Prostate gland (tissue), 2 donors: Measurements from ENCODE around the gene PDE1C. TPM values are rescaled to one million over a fixed set of nuclear protein-coding genes. Genes with fewer than 3 reads are reported as not detected.

Source experiments
- DNase-seq: peaks from one replicate; pipeline ENCODE4 v3.0.0-alpha.2; 2019; ENCODE audit warnings: low spot score
- H3K27ac ChIP-seq, 2 donors: fragments of 200-600 bp; sonication (generic); 2 replicates each; pipeline ENCODE4 v1.5.1; 2017 to 2019
- H3K27me3 ChIP-seq: fragments of 200-600 bp; sonication (generic); replicated peaks from 2 replicates; pipeline ENCODE4 v1.5.1; 2019; ENCODE audit not compliant: insufficient read depth
- H3K36me3 ChIP-seq, 2 donors: fragments of 200-600 bp; sonication (generic); 1 replicate in 1 of 2; 2 replicates in 1 of 2; pipeline versions ENCODE4 v1.5.1 to v1.8.1; 2017 to 2019
- H3K4me1 ChIP-seq: fragments of 200-600 bp; sonication (generic); replicated peaks from 2 replicates; pipeline ENCODE4 v1.5.1; 2019
- H3K4me3 ChIP-seq, 2 donors: fragments of 200-600 bp; sonication (generic); 2 replicates each; pipeline ENCODE4 v1.5.1; 2017 to 2019
- H3K9me3 ChIP-seq: fragments of 200-600 bp; sonication (generic); 2 replicates; pipeline ENCODE4 v1.5.1; 2017
- CTCF ChIP-seq, 4 experiments: fragments of 200-600 bp in 2 of 4; fragments of 450-650 bp in 2 of 4; sonication (generic) in 2 of 4; IDR thresholded peaks; 1 replicate in 3 of 4; 2 replicates in 1 of 4; pipeline ENCODE4 v1.5.1; 2016 to 2019; ENCODE audit warnings: antibody characterized with exemption in 4 of 4, mild to moderate bottlenecking in 2 of 4, moderate library complexity in 2 of 4
- POLR2A ChIP-seq: fragments of 450-650 bp; IDR thresholded peaks from one replicate; pipeline ENCODE4 v1.6.1; 2016; ENCODE audit warnings: antibody characterized with exemption, mild to moderate bottlenecking
- POLR2AphosphoS5 ChIP-seq: sonication (generic); formaldehyde crosslinking; IDR thresholded peaks from one replicate; pipeline ENCODE4 v1.6.1; 2017; ENCODE audit warnings: antibody characterized with exemption
- WGBS: methylation state at CpG from one replicate; pipeline ENCODE4 v1.1.5; 2018; 5-methylcytosine and 5-hydroxymethylcytosine counted together
- intact Hi-C: fragments of 100-400 bp; cut with DNase I; formaldehyde crosslinking; loops from one replicate; pipeline ENCODE4 v1.14.2; 2022
- total RNA-seq, 2 donors: library from RNA; depleted of rRNA; stranded (reverse); fragments of >200 nt; gene quantifications; one replicate each; pipeline ENCODE4 v1.1.0, GENCODE V29; 2016

PDE1C gene
- total RNA-seq, 2 donors from 2014 or later = 2.4 to 4.2 TPM

- H3K4me1 ChIP-seq = no peaks in the 10 kb centered on the region
- intact Hi-C loops = no loop called here
- H3K36me3 ChIP-seq = no peaks in the 10 kb centered on the region
- no peak for DNase-seq
- no peak for TF ChIP-seq CTCF (IDR thresholded peaks at IDR 0.05)
- TF ChIP-seq POLR2AphosphoS5 = no peak
- no peak for TF ChIP-seq POLR2A
- H3K4me3 ChIP-seq = no peak overlapping the region
- H3K9me3 ChIP-seq = no peaks in the 10 kb centered on the region
- no peaks in the 10 kb centered on the region for H3K27me3 ChIP-seq
- no peak overlapping the region for H3K27ac ChIP-seq
These were observed 19.5 kb upstream of the PDE1C start for GRCh38 chr7:32089678-32090077.

DNA sequence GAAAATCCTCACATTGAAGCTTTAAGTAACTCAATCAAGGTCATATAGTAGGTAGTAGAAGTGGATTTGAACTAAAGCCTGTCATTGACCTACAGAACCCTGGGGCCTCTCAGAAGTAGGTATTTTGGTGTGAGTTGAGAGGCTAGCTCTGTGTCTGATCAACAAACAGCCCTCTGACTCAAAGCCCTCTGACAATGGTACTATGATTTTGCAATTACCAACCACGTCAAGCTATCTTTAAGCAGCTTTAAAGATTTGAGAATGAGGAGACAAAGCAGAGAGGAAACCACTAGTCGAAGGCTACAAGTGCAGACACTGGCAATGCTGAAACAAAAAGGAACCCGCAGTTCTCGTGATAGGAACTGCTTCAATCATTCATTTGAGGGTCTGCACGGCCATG lies 19.0 kb upstream of the PDE1C start:
- H3K4me1 ChIP-seq = no peaks in the 10 kb centered on the region
- no peaks in the 10 kb centered on the region for H3K27me3 ChIP-seq
- H3K27ac ChIP-seq = no peak overlapping the region
- intact Hi-C loops = no loop called here
- H3K9me3 ChIP-seq = no peaks in the 10 kb centered on the region
- H3K4me3 ChIP-seq = no peak overlapping the region
- no peaks in the 10 kb centered on the region for H3K36me3 ChIP-seq
- no peak for DNase-seq
- TF ChIP-seq CTCF (IDR thresholded peaks at IDR 0.05) (no peak), POLR2A (no peak), POLR2AphosphoS5 (no peak)
- 92% methylated on average over 5 of the region's 5 CpGs for WGBS

- Histone ChIP-seq H3K36me3 (no peaks in the 10 kb centered on the region), H3K4me1 (no peaks in the 10 kb centered on the region), H3K27ac (no peak overlapping the region), H3K4me3 (no peak overlapping the region), H3K9me3 (no peaks in the 10 kb centered on the region), H3K27me3 (no peaks in the 10 kb centered on the region)
- no peak for DNase-seq
- TF ChIP-seq POLR2A (no peak), CTCF (IDR thresholded peaks at IDR 0.05) (no peak), POLR2AphosphoS5 (no peak)
- WGBS = 62% methylated on average over 18 of the region's 18 CpGs
- intact Hi-C loops = no loop called here
These were observed 18.3 kb upstream of the PDE1C start for GRCh38 chr7:32088451-32088881.

DNA sequence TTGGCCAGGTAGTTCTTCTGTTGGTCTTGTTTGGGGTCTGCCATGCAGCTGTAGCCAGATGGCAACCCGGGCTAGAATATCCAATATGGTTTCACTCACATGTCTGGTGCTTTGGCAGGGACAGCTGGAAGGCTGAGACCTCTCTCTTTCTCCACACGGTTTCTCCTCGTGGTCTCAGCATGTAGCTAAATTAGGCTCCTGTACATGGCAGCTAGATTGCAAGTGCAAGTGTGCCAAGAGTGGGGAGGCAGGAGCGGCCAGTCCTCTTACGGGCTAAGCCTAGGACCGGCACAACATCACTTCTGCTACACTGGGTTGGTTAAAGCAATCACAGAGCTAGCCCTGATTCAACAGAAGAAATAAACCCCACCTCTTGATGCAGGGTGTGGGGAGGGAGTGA lies 9.3 kb upstream of the PDE1C start:
- H3K4me1 ChIP-seq = no peaks in the 10 kb centered on the region
- no peak for DNase-seq
- TF ChIP-seq POLR2A = no peak
- no peak for TF ChIP-seq CTCF (IDR thresholded peaks at IDR 0.05)
- TF ChIP-seq POLR2AphosphoS5 = no peak
- no peaks in the 10 kb centered on the region for H3K27me3 ChIP-seq
- no peak overlapping the region for H3K4me3 ChIP-seq
- intact Hi-C loops = no loop called here
- WGBS = 87% methylated on average over 6 of the region's 6 CpGs
- H3K9me3 ChIP-seq = no peaks in the 10 kb centered on the region
- no peaks in the 10 kb centered on the region for H3K36me3 ChIP-seq
- H3K27ac ChIP-seq = no peak overlapping the region

- Histone ChIP-seq H3K36me3 (no peaks in the 10 kb centered on the region), H3K4me3 (no peak overlapping the region), H3K9me3 (no peaks in the 10 kb centered on the region), H3K27ac (no peak overlapping the region), H3K27me3 (no peaks in the 10 kb centered on the region), H3K4me1 (no peaks in the 10 kb centered on the region)
- intact Hi-C loops = no loop called here
- DNase-seq = no peak
- 31% methylated on average over 2 of the region's 2 CpGs for WGBS
- TF ChIP-seq POLR2AphosphoS5 = no peak
- TF ChIP-seq POLR2A = no peak
- TF ChIP-seq CTCF (IDR thresholded peaks at IDR 0.05) = no peak
These were observed 8.6 kb upstream of the PDE1C start for GRCh38 chr7:32078824-32079223.
